Measurements from ENCODE around the gene CTPS1.

DNA sequence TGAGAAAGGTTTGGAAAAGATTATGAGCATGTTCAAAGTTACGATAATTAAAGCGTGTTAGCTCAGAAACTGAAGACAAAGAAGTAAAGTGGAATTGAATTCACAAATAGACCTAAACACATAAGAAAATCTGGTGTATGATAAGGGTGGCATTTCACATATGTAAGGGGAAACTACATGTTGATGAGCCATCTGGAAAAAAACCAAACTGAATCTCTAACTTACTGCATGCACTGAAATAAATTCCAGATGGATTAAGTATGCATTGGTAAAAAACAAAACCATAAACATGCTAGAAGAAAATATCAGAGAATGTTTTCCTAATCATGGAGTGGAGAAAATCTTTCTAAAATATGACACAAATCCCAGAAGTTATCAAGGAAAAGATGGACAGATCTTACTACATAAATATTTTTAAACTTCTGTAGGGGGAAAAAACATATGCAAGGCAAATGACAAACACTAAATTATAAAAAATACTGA is 34.0 kb upstream of the CTPS1 start:
- TF ChIP-seq CTCF (IDR thresholded peaks at IDR 0.05; ENCODE audit: insufficient read depth, low read depth, low read length) = no peak
- no peak for TF ChIP-seq EZH2 (IDR thresholded peaks at IDR 0.05; ENCODE audit: insufficient read depth, low read length)
